DOHH2 (cell line): Measurements from ENCODE around the gene DNER.
"Not testable (repeated sequence)": the region's sequence is repeated elsewhere in the genome, so short reads cannot be mapped to it uniquely, and the experiment has no call there.

Experiments
- H3F3A ChIP-seq: fragments of 200-600 bp; sonication (generic), shearing (Covaris generic); 2 replicates; pipeline ENCODE4 v1.6.0; 2016; ENCODE audit warnings: antibody characterized with exemption, mild to moderate bottlenecking; ENCODE audit not compliant: control insufficient read depth, insufficient read depth
- H3K27ac ChIP-seq: fragments of 200-600 bp; sonication (generic); 2 replicates; pipeline ENCODE4 v1.5.1; 2014; ENCODE audit warnings: low read depth, mild to moderate bottlenecking, low read length, moderate library complexity
- H3K27me3 ChIP-seq: fragments of 200-600 bp; sonication (generic); 2 replicates; pipeline ENCODE4 v1.6.1; 2014; ENCODE audit warnings: mild to moderate bottlenecking, low read length, mixed read lengths; ENCODE audit not compliant: control insufficient read depth
- H3K36me3 ChIP-seq: fragments of 200-600 bp; sonication (generic); 2 replicates; pipeline ENCODE4 v1.6.1; 2014; ENCODE audit warnings: mild to moderate bottlenecking, low read length, moderate library complexity, mixed read lengths; ENCODE audit not compliant: control insufficient read depth
- H3K4me1 ChIP-seq: fragments of 200-600 bp; sonication (generic); 2 replicates; pipeline ENCODE4 v1.6.1; 2014; ENCODE audit warnings: mild to moderate bottlenecking, low read length, mixed read lengths; ENCODE audit not compliant: control insufficient read depth
- H3K4me2 ChIP-seq: fragments of 200-600 bp; sonication (generic); 2 replicates; pipeline ENCODE4 v1.6.0; 2014; ENCODE audit warnings: mild to moderate bottlenecking, low read length, moderate library complexity
- H3K4me3 ChIP-seq: fragments of 200-600 bp; sonication (generic); 2 replicates; pipeline ENCODE4 v1.5.1; 2014; ENCODE audit warnings: mild to moderate bottlenecking, low read length, mixed read lengths
- H3K79me2 ChIP-seq: fragments of 200-600 bp; sonication (generic); 2 replicates; pipeline ENCODE4 v1.6.1; 2014; ENCODE audit warnings: mild to moderate bottlenecking, low read length, mixed read lengths; ENCODE audit not compliant: control insufficient read depth
- H3K9me2 ChIP-seq: fragments of 200-600 bp; sonication (generic); replicated peaks from 2 replicates; pipeline ENCODE4 v1.6.1; 2014; ENCODE audit warnings: mild to moderate bottlenecking, low read length, mixed read lengths; ENCODE audit not compliant: control insufficient read depth
- H3K9me3 ChIP-seq: fragments of 200-600 bp; sonication (generic); 2 replicates; pipeline ENCODE4 v1.6.1; 2014; ENCODE audit warnings: antibody characterized with exemption, low read length, mixed read lengths; ENCODE audit not compliant: control insufficient read depth, insufficient read depth
- H4K20me1 ChIP-seq: fragments of 200-600 bp; sonication (generic); 2 replicates; pipeline ENCODE4 v1.6.0; 2014; ENCODE audit warnings: low read depth, mild to moderate bottlenecking, antibody characterized with exemption, low read length, moderate library complexity; ENCODE audit not compliant: control insufficient read depth, insufficient read depth
- EZH2phosphoT487 ChIP-seq: fragments of 200-600 bp; sonication (generic); IDR thresholded peaks from 2 replicates; pipeline ENCODE4 v1.6.1; 2017; ENCODE audit warnings: borderline replicate concordance, mild to moderate bottlenecking, antibody characterized with exemption, low read length, moderate library complexity, mixed read lengths
- TF ChIP-seq, protein P1 (sequence below): fragments of 200-600 bp; sonication (generic); IDR thresholded peaks from one replicate; pipeline ENCODE4 v1.5.1; 2014; ENCODE audit warnings: antibody characterized with exemption, mild to moderate bottlenecking, low read depth, low read length; ENCODE audit not compliant: poor library complexity, severe bottlenecking

The DNER gene

DNA sequence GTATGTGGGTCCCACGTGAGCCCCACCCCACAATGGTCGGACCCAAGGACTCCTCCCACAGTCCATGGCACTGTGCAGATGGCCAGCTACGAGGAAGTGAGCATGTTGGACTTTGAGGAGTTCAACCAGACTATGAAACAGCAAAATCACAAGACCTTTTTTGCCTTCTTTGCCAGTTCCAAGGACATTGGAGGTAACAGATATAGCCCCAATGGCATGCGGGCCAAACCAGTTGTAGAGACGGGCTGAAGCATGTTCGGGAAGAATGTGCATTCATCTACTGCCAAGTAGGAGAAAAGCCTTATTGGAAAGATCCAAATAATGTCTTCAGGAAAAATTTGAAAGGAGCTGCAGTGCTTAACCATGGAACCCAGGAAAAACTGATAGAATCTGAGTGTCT is 12.6 kb downstream of the DNER start:
- Histone ChIP-seq H4K20me1 (no peaks in the 10 kb centered on the region), H3K9me3 (no peaks in the 10 kb centered on the region), H3K9me2 (no peaks in the 10 kb centered on the region), H3K4me2 (no peak overlapping the region), H3K4me1 (no peaks in the 10 kb centered on the region), H3K4me3 (no peak overlapping the region), H3K27ac (no peak overlapping the region), H3F3A (no peaks in the 10 kb centered on the region), H3K36me3 (no peaks in the 10 kb centered on the region), H3K79me2 (no peaks in the 10 kb centered on the region), H3K27me3 (peaks cover 5% of the 10 kb centered on the region)
- TF ChIP-seq EZH2phosphoT487, result no peak

DNA sequence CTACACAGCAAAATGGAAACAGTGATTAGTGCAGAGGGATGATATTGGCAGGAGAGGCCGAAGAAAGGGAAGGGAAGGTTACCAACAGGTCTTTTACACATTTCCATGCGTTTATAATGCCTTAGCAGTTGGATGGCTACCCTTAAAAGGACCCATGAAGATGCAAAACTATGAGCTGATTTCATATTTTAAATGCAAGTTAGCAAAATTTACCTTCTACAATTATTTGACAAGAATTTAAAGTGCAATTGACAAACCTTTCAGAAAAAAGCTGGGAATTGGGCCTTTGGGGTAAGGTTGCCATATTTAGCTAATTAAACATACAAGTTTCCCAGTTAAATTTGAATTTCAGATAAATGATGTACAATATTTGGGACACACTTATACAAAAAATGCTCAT is 13.3 kb downstream of the DNER start:
- Histone ChIP-seq H3K27me3 (peaks cover 5% of the 10 kb centered on the region), H3K36me3 (no peaks in the 10 kb centered on the region), H3K4me2 (no peak overlapping the region), H3F3A (no peaks in the 10 kb centered on the region), H4K20me1 (no peaks in the 10 kb centered on the region), H3K4me1 (no peaks in the 10 kb centered on the region), H3K4me3 (no peak overlapping the region), H3K9me2 (no peaks in the 10 kb centered on the region), H3K27ac (no peak overlapping the region), H3K9me3 (no peaks in the 10 kb centered on the region), H3K79me2 (no peaks in the 10 kb centered on the region)
- no peak for TF ChIP-seq EZH2phosphoT487
- TF ChIP-seq, protein P1, sequence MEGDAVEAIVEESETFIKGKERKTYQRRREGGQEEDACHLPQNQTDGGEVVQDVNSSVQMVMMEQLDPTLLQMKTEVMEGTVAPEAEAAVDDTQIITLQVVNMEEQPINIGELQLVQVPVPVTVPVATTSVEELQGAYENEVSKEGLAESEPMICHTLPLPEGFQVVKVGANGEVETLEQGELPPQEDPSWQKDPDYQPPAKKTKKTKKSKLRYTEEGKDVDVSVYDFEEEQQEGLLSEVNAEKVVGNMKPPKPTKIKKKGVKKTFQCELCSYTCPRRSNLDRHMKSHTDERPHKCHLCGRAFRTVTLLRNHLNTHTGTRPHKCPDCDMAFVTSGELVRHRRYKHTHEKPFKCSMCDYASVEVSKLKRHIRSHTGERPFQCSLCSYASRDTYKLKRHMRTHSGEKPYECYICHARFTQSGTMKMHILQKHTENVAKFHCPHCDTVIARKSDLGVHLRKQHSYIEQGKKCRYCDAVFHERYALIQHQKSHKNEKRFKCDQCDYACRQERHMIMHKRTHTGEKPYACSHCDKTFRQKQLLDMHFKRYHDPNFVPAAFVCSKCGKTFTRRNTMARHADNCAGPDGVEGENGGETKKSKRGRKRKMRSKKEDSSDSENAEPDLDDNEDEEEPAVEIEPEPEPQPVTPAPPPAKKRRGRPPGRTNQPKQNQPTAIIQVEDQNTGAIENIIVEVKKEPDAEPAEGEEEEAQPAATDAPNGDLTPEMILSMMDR, result no peak

DNA sequence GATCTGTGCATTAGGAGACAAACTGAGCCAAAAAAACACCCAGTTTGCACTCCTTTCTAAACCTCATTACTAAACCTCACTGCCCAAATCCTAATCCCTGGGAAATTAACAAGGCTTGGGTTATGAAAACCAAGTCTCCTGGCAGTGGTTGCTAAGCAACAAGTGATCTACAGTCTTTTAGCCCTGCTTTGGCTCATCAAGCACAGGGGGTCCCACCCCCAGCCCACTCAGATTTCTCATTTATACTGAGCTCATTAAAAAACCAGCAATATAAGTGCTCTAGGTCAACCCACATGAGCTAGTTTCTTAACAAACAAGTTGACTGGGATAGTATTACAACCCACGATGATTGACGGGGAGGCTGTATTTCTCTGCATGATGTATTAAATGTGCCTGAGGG is 18.4 kb downstream of the DNER start:
- H3K27ac ChIP-seq, result no peak overlapping the region
- no peaks in the 10 kb centered on the region for H3F3A ChIP-seq
- H3K4me2 ChIP-seq, result no peak overlapping the region
- no peaks in the 10 kb centered on the region for H3K36me3 ChIP-seq
- H3K4me3 ChIP-seq, result no peak overlapping the region
- H3K9me2 ChIP-seq, result no peaks in the 10 kb centered on the region
- H3K9me3 ChIP-seq, result no peaks in the 10 kb centered on the region
- no peaks in the 10 kb centered on the region for H3K79me2 ChIP-seq
- no peaks in the 10 kb centered on the region for H3K27me3 ChIP-seq
- H3K4me1 ChIP-seq, result no peaks in the 10 kb centered on the region
- no peak for TF ChIP-seq EZH2phosphoT487
- TF ChIP-seq, protein P1, result no peak
- H4K20me1 ChIP-seq, result no peaks in the 10 kb centered on the region

DNA sequence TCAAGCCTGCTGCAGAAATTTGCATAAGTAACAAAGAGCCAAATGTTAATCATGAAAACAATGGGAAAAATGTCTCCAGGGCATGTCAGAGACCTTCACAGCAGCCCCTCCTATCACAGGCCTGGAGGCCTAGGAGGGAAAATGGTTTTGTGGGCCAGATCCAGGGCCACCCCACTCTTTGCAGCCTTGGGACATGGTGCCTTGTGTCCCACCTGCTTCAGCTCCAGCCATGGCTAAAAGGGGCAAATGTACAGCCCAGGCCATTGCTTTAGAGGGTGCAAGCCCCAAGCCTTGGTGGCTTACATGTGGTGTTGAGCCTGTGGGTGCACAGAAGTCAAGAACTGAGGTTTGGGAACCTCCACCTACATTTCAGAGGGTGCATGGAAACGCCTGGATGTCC is 20.5 kb downstream of the DNER start:
- not testable (repeated sequence) for H3K27me3 ChIP-seq, H3K4me1 ChIP-seq, H3F3A ChIP-seq, H3K4me3 ChIP-seq, H3K9me2 ChIP-seq, H3K79me2 ChIP-seq, H4K20me1 ChIP-seq, H3K27ac ChIP-seq, H3K4me2 ChIP-seq, H3K9me3 ChIP-seq, H3K36me3 ChIP-seq
